DOHH2 (cell line): ENCODE measurements around the gene TBL1XR1.

Experiments used
- H3F3A ChIP-seq: fragments of 200-600 bp; sonication (generic), shearing (Covaris generic); 2 replicates; pipeline ENCODE4 v1.6.0; 2016; ENCODE audit warnings: antibody characterized with exemption, mild to moderate bottlenecking; ENCODE audit not compliant: control insufficient read depth, insufficient read depth
- H3K27ac ChIP-seq: fragments of 200-600 bp; sonication (generic); 2 replicates; pipeline ENCODE4 v1.5.1; 2014; ENCODE audit warnings: low read depth, mild to moderate bottlenecking, low read length, moderate library complexity
- H3K27me3 ChIP-seq: fragments of 200-600 bp; sonication (generic); 2 replicates; pipeline ENCODE4 v1.6.1; 2014; ENCODE audit warnings: mild to moderate bottlenecking, low read length, mixed read lengths; ENCODE audit not compliant: control insufficient read depth
- H3K36me3 ChIP-seq: fragments of 200-600 bp; sonication (generic); 2 replicates; pipeline ENCODE4 v1.6.1; 2014; ENCODE audit warnings: mild to moderate bottlenecking, low read length, moderate library complexity, mixed read lengths; ENCODE audit not compliant: control insufficient read depth
- H3K4me1 ChIP-seq: fragments of 200-600 bp; sonication (generic); 2 replicates; pipeline ENCODE4 v1.6.1; 2014; ENCODE audit warnings: mild to moderate bottlenecking, low read length, mixed read lengths; ENCODE audit not compliant: control insufficient read depth
- H3K4me2 ChIP-seq: fragments of 200-600 bp; sonication (generic); 2 replicates; pipeline ENCODE4 v1.6.0; 2014; ENCODE audit warnings: mild to moderate bottlenecking, low read length, moderate library complexity
- H3K4me3 ChIP-seq: fragments of 200-600 bp; sonication (generic); 2 replicates; pipeline ENCODE4 v1.5.1; 2014; ENCODE audit warnings: mild to moderate bottlenecking, low read length, mixed read lengths
- H3K79me2 ChIP-seq: fragments of 200-600 bp; sonication (generic); 2 replicates; pipeline ENCODE4 v1.6.1; 2014; ENCODE audit warnings: mild to moderate bottlenecking, low read length, mixed read lengths; ENCODE audit not compliant: control insufficient read depth
- H3K9me2 ChIP-seq: fragments of 200-600 bp; sonication (generic); replicated peaks from 2 replicates; pipeline ENCODE4 v1.6.1; 2014; ENCODE audit warnings: mild to moderate bottlenecking, low read length, mixed read lengths; ENCODE audit not compliant: control insufficient read depth
- H3K9me3 ChIP-seq: fragments of 200-600 bp; sonication (generic); 2 replicates; pipeline ENCODE4 v1.6.1; 2014; ENCODE audit warnings: antibody characterized with exemption, low read length, mixed read lengths; ENCODE audit not compliant: control insufficient read depth, insufficient read depth
- H4K20me1 ChIP-seq: fragments of 200-600 bp; sonication (generic); 2 replicates; pipeline ENCODE4 v1.6.0; 2014; ENCODE audit warnings: low read depth, mild to moderate bottlenecking, antibody characterized with exemption, low read length, moderate library complexity; ENCODE audit not compliant: control insufficient read depth, insufficient read depth
- CTCF ChIP-seq: fragments of 200-600 bp; sonication (generic); IDR thresholded peaks from one replicate; pipeline ENCODE4 v1.5.1; 2014; ENCODE audit warnings: antibody characterized with exemption, mild to moderate bottlenecking, low read depth, low read length; ENCODE audit not compliant: poor library complexity, severe bottlenecking
- EZH2phosphoT487 ChIP-seq: fragments of 200-600 bp; sonication (generic); IDR thresholded peaks from 2 replicates; pipeline ENCODE4 v1.6.1; 2017; ENCODE audit warnings: borderline replicate concordance, mild to moderate bottlenecking, antibody characterized with exemption, low read length, moderate library complexity, mixed read lengths

The TBL1XR1 gene

GRCh38 chr3:177238686-177239216 lies 41.5 kb upstream of the TBL1XR1 start:
- Histone ChIP-seq H3F3A (no peaks in the 10 kb centered on the region), H3K79me2 (no peaks in the 10 kb centered on the region), H3K27me3 (no peaks in the 10 kb centered on the region), H3K4me2 (no peak overlapping the region), H3K4me1 (no peaks in the 10 kb centered on the region), H3K4me3 (no peak overlapping the region), H4K20me1 (no peaks in the 10 kb centered on the region), H3K9me3 (no peaks in the 10 kb centered on the region), H3K27ac (no peak overlapping the region), H3K9me2 (no peaks in the 10 kb centered on the region), H3K36me3 (no peaks in the 10 kb centered on the region)
- TF ChIP-seq CTCF (no peak), EZH2phosphoT487 (no peak)

GRCh38 chr3:177237206-177237605 lies 39.9 kb upstream of the TBL1XR1 start:
- H4K20me1 ChIP-seq = no peaks in the 10 kb centered on the region
- H3K9me3 ChIP-seq = no peaks in the 10 kb centered on the region
- no peaks in the 10 kb centered on the region for H3F3A ChIP-seq
- H3K36me3 ChIP-seq = no peaks in the 10 kb centered on the region
- no peaks in the 10 kb centered on the region for H3K79me2 ChIP-seq
- no peaks in the 10 kb centered on the region for H3K4me1 ChIP-seq
- TF ChIP-seq CTCF (no peak), EZH2phosphoT487 (no peak)
- no peaks in the 10 kb centered on the region for H3K27me3 ChIP-seq
- H3K4me3 ChIP-seq = no peak overlapping the region
- no peak overlapping the region for H3K4me2 ChIP-seq
- no peaks in the 10 kb centered on the region for H3K9me2 ChIP-seq
- no peak overlapping the region for H3K27ac ChIP-seq

- no peak for TF ChIP-seq EZH2phosphoT487
- no peak for TF ChIP-seq CTCF
- Histone ChIP-seq H3K4me3 (no peak overlapping the region), H3K9me2 (no peaks in the 10 kb centered on the region)
Observed at GRCh38 chr3:177236704-177237103, 39.4 kb upstream of the TBL1XR1 start.

GRCh38 chr3:177234121-177234520 lies 36.8 kb upstream of the TBL1XR1 start:
- H3K4me3 ChIP-seq = no peak overlapping the region
- no peak overlapping the region for H3K27ac ChIP-seq
- no peaks in the 10 kb centered on the region for H3F3A ChIP-seq
- H4K20me1 ChIP-seq = no peaks in the 10 kb centered on the region
- H3K9me2 ChIP-seq = no peaks in the 10 kb centered on the region
- TF ChIP-seq CTCF (no peak), EZH2phosphoT487 (no peak)
- H3K79me2 ChIP-seq = no peaks in the 10 kb centered on the region
- no peaks in the 10 kb centered on the region for H3K36me3 ChIP-seq
- H3K4me2 ChIP-seq = no peak overlapping the region
- no peaks in the 10 kb centered on the region for H3K9me3 ChIP-seq
- no peaks in the 10 kb centered on the region for H3K27me3 ChIP-seq
- peaks cover 11% of the 10 kb centered on the region for H3K4me1 ChIP-seq

More at GRCh38 chr3:177236704-177237103, 39.4 kb upstream of the TBL1XR1 start:
- no peaks in the 10 kb centered on the region for H3K27me3 ChIP-seq
- no peaks in the 10 kb centered on the region for H3K36me3 ChIP-seq
- H4K20me1 ChIP-seq = no peaks in the 10 kb centered on the region
- no peaks in the 10 kb centered on the region for H3K79me2 ChIP-seq
- no peaks in the 10 kb centered on the region for H3F3A ChIP-seq
- H3K27ac ChIP-seq = no peak overlapping the region
- H3K9me3 ChIP-seq = no peaks in the 10 kb centered on the region
- no peaks in the 10 kb centered on the region; the same call in 1 of the 2 replicates for H3K4me1 ChIP-seq
- no peak overlapping the region for H3K4me2 ChIP-seq
